Bronchial epithelial cell (primary cell): ENCODE data around the gene WDR59. TPM values are rescaled to one million over a fixed set of nuclear protein-coding genes. Genes with fewer than 3 reads are reported as not detected.
"Not testable (repeated sequence)": the region's sequence is repeated elsewhere in the genome, so short reads cannot be mapped to it uniquely, and the experiment has no call there.

Source experiments
- DNase-seq: peaks from one replicate; pipeline ENCODE4 v3.0.0-alpha.2; 2010; ENCODE audit warnings: low read depth
- FAIRE-seq: peaks from 2 replicates; lab custom pipeline; 2011; peaks lifted over from hg19 to GRCh38; lab: Jason Lieb, UNC
- H3K27me3 ChIP-seq: 2 replicates; pipeline ENCODE4 v1.5.1; 2011; ENCODE audit warnings: low read length; ENCODE audit not compliant: control insufficient read depth, insufficient read depth
- H3K36me3 ChIP-seq: 2 replicates; pipeline ENCODE4 v1.5.1; 2011; ENCODE audit warnings: low read length; ENCODE audit not compliant: control insufficient read depth, insufficient read depth
- H3K4me3 ChIP-seq: 2 replicates; pipeline ENCODE4 v1.5.1; 2011; ENCODE audit warnings: mild to moderate bottlenecking, low read depth, low read length, control low read depth
- total RNA-seq: library from RNA; depleted of rRNA; stranded (reverse); fragments of >200 nt; gene quantifications from 2 replicates; pipeline ENCODE4 v1.2.1, GENCODE V29; 2014
- TF ChIP-seq, protein P1 (sequence below): IDR thresholded peaks from 2 replicates; pipeline ENCODE4 v1.5.1; 2011; ENCODE audit warnings: mild to moderate bottlenecking, moderate library complexity, low read length, control low read depth, inconsistent platforms; ENCODE audit not compliant: insufficient read depth, severe bottlenecking

Gene WDR59
- total RNA-seq, 1 donor from 2014 or later, result 7.6 TPM

DNA sequence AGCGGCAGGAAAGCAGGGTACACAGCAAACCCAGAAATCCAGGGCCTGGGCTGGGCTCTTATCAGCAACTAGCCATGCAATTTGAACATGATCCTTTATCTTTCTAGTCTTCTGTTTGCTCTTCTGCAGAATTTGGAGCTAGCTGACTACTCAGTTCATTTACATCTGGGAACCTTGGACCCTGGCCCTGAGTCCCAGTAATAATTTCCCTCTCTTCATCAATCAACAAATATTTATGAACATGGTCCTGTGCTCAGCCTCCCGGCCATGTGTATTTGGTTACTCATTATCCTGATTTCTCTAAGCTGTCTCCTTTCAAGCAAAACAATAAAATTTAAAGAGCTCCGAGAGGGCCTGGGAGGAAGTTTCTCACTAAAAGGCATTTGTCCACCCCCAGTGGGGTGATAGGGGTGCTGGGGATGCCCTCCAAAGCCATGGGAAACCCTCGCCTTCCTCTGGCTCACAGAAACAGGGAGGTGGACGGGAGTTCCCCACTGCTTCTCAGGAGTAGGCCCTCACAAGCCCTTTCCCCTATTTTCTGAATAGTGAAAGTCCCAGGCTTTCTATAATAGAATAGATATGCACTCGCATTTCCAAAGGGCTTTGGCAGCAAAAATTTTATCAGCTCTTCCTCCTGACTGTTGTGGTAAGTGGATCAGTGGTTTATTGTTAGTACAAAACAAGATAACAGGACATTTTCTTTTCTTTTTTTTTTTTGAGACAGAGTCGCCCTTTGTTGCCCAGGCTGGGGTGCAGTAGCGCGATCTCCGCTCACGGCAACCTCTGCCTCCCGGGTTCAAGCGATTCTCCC, 6.9 kb upstream of the WDR59 start:
- Histone ChIP-seq H3K27me3 (no peaks in the 10 kb centered on the region), H3K36me3 (no peaks in the 10 kb centered on the region), H3K4me3 (no peak overlapping the region)
- DNase-seq (no peak), FAIRE-seq (no peak)
- TF ChIP-seq, protein P1, sequence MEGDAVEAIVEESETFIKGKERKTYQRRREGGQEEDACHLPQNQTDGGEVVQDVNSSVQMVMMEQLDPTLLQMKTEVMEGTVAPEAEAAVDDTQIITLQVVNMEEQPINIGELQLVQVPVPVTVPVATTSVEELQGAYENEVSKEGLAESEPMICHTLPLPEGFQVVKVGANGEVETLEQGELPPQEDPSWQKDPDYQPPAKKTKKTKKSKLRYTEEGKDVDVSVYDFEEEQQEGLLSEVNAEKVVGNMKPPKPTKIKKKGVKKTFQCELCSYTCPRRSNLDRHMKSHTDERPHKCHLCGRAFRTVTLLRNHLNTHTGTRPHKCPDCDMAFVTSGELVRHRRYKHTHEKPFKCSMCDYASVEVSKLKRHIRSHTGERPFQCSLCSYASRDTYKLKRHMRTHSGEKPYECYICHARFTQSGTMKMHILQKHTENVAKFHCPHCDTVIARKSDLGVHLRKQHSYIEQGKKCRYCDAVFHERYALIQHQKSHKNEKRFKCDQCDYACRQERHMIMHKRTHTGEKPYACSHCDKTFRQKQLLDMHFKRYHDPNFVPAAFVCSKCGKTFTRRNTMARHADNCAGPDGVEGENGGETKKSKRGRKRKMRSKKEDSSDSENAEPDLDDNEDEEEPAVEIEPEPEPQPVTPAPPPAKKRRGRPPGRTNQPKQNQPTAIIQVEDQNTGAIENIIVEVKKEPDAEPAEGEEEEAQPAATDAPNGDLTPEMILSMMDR, result no peak

DNA sequence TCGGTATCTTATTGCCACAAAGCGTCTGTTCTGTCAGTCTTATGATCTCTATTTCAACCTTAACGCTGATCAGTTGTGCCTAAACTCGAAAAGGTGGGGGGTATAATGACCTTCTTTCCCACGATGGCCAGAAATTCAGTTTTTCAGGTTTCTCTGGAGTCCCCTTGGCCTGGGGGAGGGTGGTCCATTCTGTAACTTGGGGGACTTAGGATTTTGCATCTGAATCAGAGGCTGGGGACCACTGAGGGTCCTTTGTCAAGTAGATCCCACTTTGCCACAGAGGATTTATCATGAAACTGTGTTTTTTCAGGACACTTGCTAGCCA, 6.3 kb upstream of the WDR59 start:
- TF ChIP-seq, protein P1, result no peak
- Histone ChIP-seq H3K4me3 (no peak overlapping the region), H3K36me3 (no peaks in the 10 kb centered on the region), H3K27me3 (no peaks in the 10 kb centered on the region)
- no peak for DNase-seq
- no peak for FAIRE-seq

GRCh38 chr16:74990832-74991231, 5.9 kb upstream of the WDR59 start:
- FAIRE-seq (no peak), DNase-seq (no peak)
- Histone ChIP-seq H3K36me3 (no peaks in the 10 kb centered on the region), H3K4me3 (no peak overlapping the region), H3K27me3 (no peaks in the 10 kb centered on the region)
- TF ChIP-seq, protein P1, result no peak

DNA sequence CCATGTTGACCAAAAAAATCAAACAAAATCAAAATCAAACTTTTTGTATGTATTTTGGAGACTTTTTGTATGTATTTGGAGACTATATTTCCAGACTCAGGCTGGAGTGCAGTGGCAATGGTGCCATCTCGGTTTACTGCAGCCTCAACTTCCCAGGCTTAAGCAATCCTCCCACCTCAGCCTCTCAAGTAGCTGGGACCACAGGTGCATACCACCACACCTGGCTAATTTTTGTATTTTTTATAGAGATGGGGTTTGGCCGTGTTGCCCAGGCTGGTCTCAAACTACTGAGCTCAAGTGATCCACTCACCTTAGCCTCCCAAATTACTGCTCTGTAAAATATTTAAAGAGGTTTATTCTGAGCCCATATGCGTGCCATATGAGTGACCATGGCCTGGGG, 4.9 kb upstream of the WDR59 start:
- H3K27me3 ChIP-seq, H3K4me3 ChIP-seq, DNase-seq, FAIRE-seq, H3K36me3 ChIP-seq: not testable (repeated sequence)

DNA sequence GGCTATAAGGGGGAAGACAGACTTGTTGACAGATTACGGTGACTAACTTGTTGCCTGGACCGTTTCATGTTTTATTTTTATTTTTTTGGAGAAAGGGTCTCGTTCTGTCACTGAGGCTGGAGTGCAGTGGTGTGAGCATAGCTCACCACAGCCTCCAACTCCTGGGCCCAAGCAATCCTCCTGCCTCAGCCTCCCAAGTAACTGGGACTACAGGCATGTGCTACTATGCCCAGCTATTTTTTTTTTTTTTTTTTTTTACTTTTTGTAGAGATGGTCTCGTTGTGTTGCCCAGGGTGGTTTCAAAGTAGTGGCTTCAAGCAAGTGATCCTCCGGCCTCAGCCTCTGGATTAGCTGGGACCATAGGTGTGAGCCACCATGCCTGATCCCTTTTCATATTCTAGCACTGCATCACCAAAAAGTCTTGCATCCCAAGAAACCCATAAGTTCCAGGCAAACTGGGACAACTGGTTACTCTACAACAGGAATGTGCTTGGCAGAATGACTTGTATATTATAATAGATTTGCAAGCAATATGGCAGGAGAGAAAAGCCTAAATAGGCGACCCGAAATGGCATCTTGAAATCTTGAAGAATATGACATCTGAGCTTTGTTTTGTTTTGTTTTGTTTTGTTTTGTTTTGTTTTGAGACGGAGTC, 2.2 kb upstream of the WDR59 start:
- TF ChIP-seq, protein P1, result no peak
- Histone ChIP-seq H3K27me3 (no peaks in the 10 kb centered on the region), H3K4me3 (no peak overlapping the region), H3K36me3 (no peaks in the 10 kb centered on the region)
- no peak for FAIRE-seq
- no peak for DNase-seq

DNA sequence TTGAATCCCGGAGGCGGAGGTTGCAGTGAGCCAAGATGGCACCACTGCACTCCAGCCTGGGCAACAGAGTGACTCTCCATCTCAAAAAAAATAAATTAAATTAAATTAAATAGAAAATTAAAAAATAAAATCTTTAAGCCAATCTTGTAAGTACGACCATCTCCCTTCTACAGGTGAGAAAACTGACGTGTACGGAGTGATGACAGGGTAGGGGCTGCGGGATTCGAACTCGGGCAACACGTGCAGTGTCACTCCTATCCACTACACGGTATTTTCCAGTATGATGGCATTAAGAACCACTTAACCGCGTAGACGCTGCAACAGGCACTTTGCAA, 762 bp downstream of the WDR59 start:
- no peak for FAIRE-seq
- no peak for DNase-seq
- Histone ChIP-seq H3K4me3 (peak overlapping the region; percentile 90), H3K27me3 (no peaks in the 10 kb centered on the region), H3K36me3 (no peaks in the 10 kb centered on the region)
- TF ChIP-seq, protein P1, result no peak
